HG03139 (cell line): ENCODE measurements around the gene TMEM171.

Source experiments
- ATAC-seq: cut with Tn5 transposase; IDR thresholded peaks from one replicate; pipeline ENCODE4 v1.9.1; 2021; ENCODE audit not compliant: unreplicated experiment

TMEM171 gene

GRCh38 chr5:73120222-73121118 lies at the start of gene TMEM171:
TSS of gene TMEM171 (plus strand) at chr5:73120575. CDS start at chr5:73123374, 2,799 bp downstream.
- ATAC-seq = no peak

GRCh38 chr5:73081093-73081492 lies 39.3 kb upstream of the TMEM171 start:
- ATAC-seq = no peak

GRCh38 chr5:73088026-73088425 lies 32.3 kb upstream of the TMEM171 start:
- ATAC-seq = no peak

- ATAC-seq = no peak
Measured at GRCh38 chr5:73093943-73094342, 26.4 kb upstream of the TMEM171 start.

GRCh38 chr5:73094415-73094814 lies 26.0 kb upstream of the TMEM171 start:
- no peak for ATAC-seq

GRCh38 chr5:73095564-73096238 lies 24.7 kb upstream of the TMEM171 start:
- ATAC-seq = no peak

GRCh38 chr5:73096239-73096575 lies 24.2 kb upstream of the TMEM171 start:
- ATAC-seq = no peak

GRCh38 chr5:73097740-73098139 lies 22.6 kb upstream of the TMEM171 start:
- ATAC-seq = no peak

- no peak for ATAC-seq
Measured at GRCh38 chr5:73100109-73100508, 20.3 kb upstream of the TMEM171 start.

- ATAC-seq = no peak
Measured at GRCh38 chr5:73103870-73104299, 16.5 kb upstream of the TMEM171 start.

GRCh38 chr5:73104326-73104725 lies 16.0 kb upstream of the TMEM171 start:
- ATAC-seq = no peak

- no peak for ATAC-seq
Measured at GRCh38 chr5:73106335-73106734, 14.0 kb upstream of the TMEM171 start.

- ATAC-seq = no peak
Measured at GRCh38 chr5:73110190-73110589, 10.2 kb upstream of the TMEM171 start.

- ATAC-seq = no peak
Measured at GRCh38 chr5:73111536-73111935, 8.8 kb upstream of the TMEM171 start.

- ATAC-seq = no peak
Measured at GRCh38 chr5:73112359-73112758, 8.0 kb upstream of the TMEM171 start.

GRCh38 chr5:73114044-73114688 lies 6.2 kb upstream of the TMEM171 start:
- no peak for ATAC-seq

GRCh38 chr5:73115399-73116051 lies 4.8 kb upstream of the TMEM171 start:
- no peak for ATAC-seq

GRCh38 chr5:73116506-73116905 lies 3.9 kb upstream of the TMEM171 start:
- no peak for ATAC-seq

- ATAC-seq = no peak
Measured at GRCh38 chr5:73117088-73117740, 3.2 kb upstream of the TMEM171 start.

GRCh38 chr5:73118391-73118973 lies 1.9 kb upstream of the TMEM171 start:
- ATAC-seq = no peak
